CD4-positive, alpha-beta T cell (primary cell): ENCODE data around the gene STRA6. TPM values are rescaled to one million over a fixed set of nuclear protein-coding genes. Genes with fewer than 3 reads are reported as not detected.

ENCODE experiments used
- ATAC-seq: fragments of 200-7000 bp; cut with Tn5 transposase; one replicate; pipeline ENCODE4 v1.10.0; 2022; ENCODE audit warnings: mild to moderate bottlenecking; ENCODE audit not compliant: poor library complexity
- CTCF ChIA-PET: fragments of 350-600 bp; sonication (Branson Sonifier 250); formaldehyde crosslinking; loops from one replicate; lab custom pipeline; 2021; ENCODE audit warnings: antibody characterized with exemption, inconsistent platforms; lab: Charles Lee
- POLR2A ChIA-PET: fragments of 350-600 bp; sonication (Branson Sonifier 250); formaldehyde crosslinking; loops from one replicate; lab custom pipeline; 2021; ENCODE audit warnings: antibody characterized with exemption, inconsistent platforms; lab: Charles Lee
- DNase-seq, 14 experiments: peaks; one replicate each; pipeline ENCODE4 v3.0.0-alpha.2; 2013 to 2020; ENCODE audit warnings: mixed read lengths in 2 of 14
- H3K27ac ChIP-seq, 2 donors: one replicate each; pipeline versions ENCODE4 v1.5.1 to v1.7.0; 2013; ENCODE audit warnings: low read length in 2 of 2, low read depth in 1 of 2, mild to moderate bottlenecking in 1 of 2
- H3K27me3 ChIP-seq, 2 experiments: 1 replicate in 1 of 2; 2 replicates in 1 of 2; pipeline versions ENCODE4 v1.6.1 to v1.7.0; 2013; ENCODE audit warnings: low read length in 2 of 2, control low read depth in 1 of 2, mild to moderate bottlenecking in 1 of 2, moderate library complexity in 1 of 2; ENCODE audit not compliant: insufficient read depth in 2 of 2, control insufficient read depth in 1 of 2
- H3K36me3 ChIP-seq: one replicate; pipeline ENCODE4 v1.6.1; 2013; ENCODE audit warnings: low read length, control low read depth; ENCODE audit not compliant: insufficient read depth
- H3K4me1 ChIP-seq: one replicate; pipeline ENCODE4 v1.6.1; 2013; ENCODE audit warnings: low read length, control low read depth; ENCODE audit not compliant: insufficient read depth
- H3K4me3 ChIP-seq: one replicate; pipeline ENCODE4 v1.5.1; 2013; ENCODE audit warnings: mild to moderate bottlenecking, low read length, moderate library complexity
- H3K9me3 ChIP-seq, 2 experiments: 1 replicate in 1 of 2; 2 replicates in 1 of 2; pipeline versions ENCODE4 v1.6.1 to v1.7.0; 2013; ENCODE audit warnings: low read length in 2 of 2, mild to moderate bottlenecking in 2 of 2, control low read depth in 1 of 2, moderate library complexity in 1 of 2; ENCODE audit not compliant: control insufficient read depth in 1 of 2, insufficient read depth in 1 of 2
- H3K27ac Mint-ChIP-seq: one replicate; pipeline ENCODE4 v1.8.0; 2020; ENCODE audit warnings: mixed read lengths
- H3K27me3 Mint-ChIP-seq: one replicate; pipeline ENCODE4 v1.8.0; 2021; ENCODE audit warnings: mixed read lengths
- H3K36me3 Mint-ChIP-seq: one replicate; pipeline ENCODE4 v1.8.0; 2021; ENCODE audit warnings: low read depth, mixed read lengths
- H3K4me1 Mint-ChIP-seq: one replicate; pipeline ENCODE4 v1.8.0; 2021; ENCODE audit warnings: low read depth, mixed read lengths
- H3K4me3 Mint-ChIP-seq: one replicate; pipeline ENCODE4 v1.8.0; 2020; ENCODE audit warnings: mild to moderate bottlenecking, mixed read lengths
- H3K9me3 Mint-ChIP-seq: one replicate; pipeline ENCODE4 v1.8.0; 2020; ENCODE audit warnings: mixed read lengths
- CTCF ChIP-seq: fragments of 200-600 bp; IDR thresholded peaks from one replicate; pipeline ENCODE4 v1.8.0; 2022; ENCODE audit warnings: antibody characterized with exemption, mild to moderate bottlenecking
- intact Hi-C, 2 experiments: fragments of 100-400 bp; cut with DNase I in 1 of 2; cut with micrococcal nuclease in 1 of 2; formaldehyde crosslinking; loops; one replicate each; pipeline versions ENCODE4 v1.15.1 to v1.9.0; 2023 to 2025; cut with DNase I, micrococcal nuclease
- total RNA-seq, 174 experiments: library from RNA in 2 of 174; stranded (reverse) in 2 of 174; gene quantifications; one replicate each; pipeline ENCODE4 v1.2.3 and lab custom pipeline; 2021 to 2026

Gene STRA6
- total RNA-seq, 2 experiments from 2014 or later, result not detected

GRCh38 chr15:74200871-74201419, 1.6 kb downstream of the STRA6 start:
- Mint-ChIP-seq H3K27me3 (peaks cover 4% of the 10 kb centered on the region), H3K4me1 (no peaks in the 10 kb centered on the region)

GRCh38 chr15:74200412-74200815, 2.2 kb downstream of the STRA6 start:
- no peaks in the 10 kb centered on the region for H3K9me3 ChIP-seq
- no peaks in the 10 kb centered on the region for H3K36me3 Mint-ChIP-seq
- no peaks in the 10 kb centered on the region for H3K4me1 ChIP-seq
- peaks cover 2 to 5% of the 10 kb centered on the region in 2 experiments for H3K27me3 ChIP-seq
- no peaks in the 10 kb centered on the region for H3K9me3 Mint-ChIP-seq
- ATAC-seq (no peak), DNase-seq (peak in 1 of 14 experiments; percentile 9)
- H3K27me3 Mint-ChIP-seq, result peaks cover 4% of the 10 kb centered on the region
- POLR2A ChIA-PET, result no interaction called here
- H3K36me3 ChIP-seq, result no peaks in the 10 kb centered on the region
- no peaks in the 10 kb centered on the region for H3K4me1 Mint-ChIP-seq
- intact Hi-C loops, result no loop called here
- H3K27ac ChIP-seq, result no peak overlapping the region
- no peak overlapping the region for H3K4me3 Mint-ChIP-seq
- CTCF ChIA-PET, result interaction anchor here (0.6 kb wide), 1 partner anchor 722 kb away, joined by 3 read pairs; no protein-coding TSS in a partner anchor
- TF ChIP-seq CTCF, result no peak
- no peak overlapping the region for H3K27ac Mint-ChIP-seq
- H3K4me3 ChIP-seq, result no peak overlapping the region

More at GRCh38 chr15:74200871-74201419, 1.6 kb downstream of the STRA6 start:
- no peak overlapping the region for H3K27ac Mint-ChIP-seq
- POLR2A ChIA-PET, result no interaction called here
- ATAC-seq (no peak), DNase-seq (no peak)
- Histone ChIP-seq H3K36me3 (no peaks in the 10 kb centered on the region), H3K4me1 (no peaks in the 10 kb centered on the region), H3K27ac (no peak overlapping the region), H3K9me3 (no peaks in the 10 kb centered on the region), H3K4me3 (no peak overlapping the region), H3K27me3 (peaks cover 2 to 5% of the 10 kb centered on the region in 2 experiments)
- H3K4me3 Mint-ChIP-seq, result no peak overlapping the region
- CTCF ChIA-PET, result no interaction called here
- H3K9me3 Mint-ChIP-seq, result no peaks in the 10 kb centered on the region
- intact Hi-C loops, result no loop called here
- no peaks in the 10 kb centered on the region for H3K36me3 Mint-ChIP-seq
- no peak for TF ChIP-seq CTCF

GRCh38 chr15:74199297-74199652, 3.3 kb downstream of the STRA6 start:
- no peak for TF ChIP-seq CTCF
- H3K36me3 Mint-ChIP-seq, result no peaks in the 10 kb centered on the region
- Histone ChIP-seq H3K27me3 (peaks cover 2 to 5% of the 10 kb centered on the region in 2 experiments), H3K4me3 (no peak overlapping the region), H3K4me1 (no peaks in the 10 kb centered on the region), H3K36me3 (no peaks in the 10 kb centered on the region), H3K27ac (no peak overlapping the region), H3K9me3 (no peaks in the 10 kb centered on the region)
- no peaks in the 10 kb centered on the region for H3K9me3 Mint-ChIP-seq
- POLR2A ChIA-PET, result no interaction called here
- H3K4me1 Mint-ChIP-seq, result no peaks in the 10 kb centered on the region
- intact Hi-C loops, result no loop called here
- H3K27me3 Mint-ChIP-seq, result peaks cover 4% of the 10 kb centered on the region
- CTCF ChIA-PET, result no interaction called here
- DNase-seq (no peak), ATAC-seq (no peak)
- no peak overlapping the region for H3K4me3 Mint-ChIP-seq
- H3K27ac Mint-ChIP-seq, result no peak overlapping the region
